DND-41 (cell line): ENCODE measurements around the gene SLC4A1AP.

Source experiments
- CTCF ChIP-seq: IDR thresholded peaks from 2 replicates; pipeline ENCODE4 v1.5.1; 2012; ENCODE audit warnings: borderline replicate concordance, low read length, moderate library complexity, mild to moderate bottlenecking; ENCODE audit not compliant: poor library complexity, severe bottlenecking; ENCODE audit errors: extremely low read depth
- EZH2 ChIP-seq: IDR thresholded peaks from 3 replicates; pipeline ENCODE4 v1.6.1; 2012; ENCODE audit warnings: borderline replicate concordance, low read depth, mild to moderate bottlenecking, moderate library complexity, low read length, inconsistent platforms; ENCODE audit not compliant: severe bottlenecking

- TF ChIP-seq CTCF (no peak), EZH2 (no peak)
Measured at GRCh38 chr2:27627963-27628766, 35.5 kb upstream of the SLC4A1AP start.
